ENCODE results near the gene HOXA13. TPM values are rescaled to one million over a fixed set of nuclear protein-coding genes. Genes with fewer than 3 reads are reported as not detected.

HOXA13 gene
- polyA plus RNA-seq, 1 of the 3 experiments (the other 2 are of a cell fraction): not detected

DNA sequence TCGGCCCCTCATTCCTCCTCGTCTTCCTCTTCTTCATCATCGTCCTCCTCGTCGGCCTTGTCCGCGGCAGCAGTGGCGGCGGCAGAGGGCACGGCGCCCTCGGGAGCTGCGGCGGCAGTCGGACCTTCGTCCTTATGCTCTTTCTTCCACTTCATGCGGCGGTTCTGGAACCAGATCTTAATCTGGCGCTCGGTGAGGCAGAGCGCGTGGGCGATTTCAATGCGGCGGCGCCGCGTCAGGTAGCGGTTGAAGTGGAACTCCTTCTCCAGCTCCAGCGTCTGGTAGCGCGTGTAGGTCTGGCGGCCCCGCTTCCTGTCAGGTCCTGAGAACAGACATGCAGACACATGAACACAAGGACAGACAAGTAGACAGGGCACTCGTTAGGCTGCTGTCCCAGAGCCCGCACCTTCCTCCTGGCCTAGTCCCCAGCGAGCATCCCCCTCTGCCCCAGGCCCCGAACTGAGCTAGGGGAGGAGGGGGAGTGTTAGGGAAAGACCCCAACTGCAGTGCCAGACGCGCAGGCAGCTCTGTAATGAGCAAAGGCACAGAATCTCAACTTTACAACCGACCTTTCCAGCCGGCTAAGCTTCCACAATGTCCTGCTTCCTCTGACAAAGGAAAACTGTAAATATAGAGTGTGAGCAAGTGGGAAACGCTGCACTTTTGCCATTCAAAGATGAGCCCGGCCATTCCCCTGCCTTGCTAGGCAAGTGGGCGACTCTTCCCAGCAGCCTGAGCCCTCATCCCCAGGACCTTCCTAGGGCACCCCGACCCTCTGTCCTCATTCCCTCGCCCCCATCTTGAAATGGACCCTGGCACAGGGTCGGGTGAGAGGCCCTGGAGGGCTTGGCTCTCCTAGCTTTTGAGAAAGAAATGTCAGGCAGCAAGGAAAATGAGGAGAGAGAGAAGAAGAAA lies 44.7 kb downstream of the HOXA13 start:
- no peak for TF ChIP-seq MEF2A (IDR thresholded peaks at IDR 0.05; ENCODE audit: borderline replicate concordance, low read depth)
- peak; percentile 80; the same call in 1 of the 2 replicates for TF ChIP-seq EZH2phosphoT487 (IDR thresholded peaks at IDR 0.05; ENCODE audit: borderline replicate concordance, low read depth)
- H3K27me3 ChIP-seq (ENCODE audit: insufficient read depth): peaks cover 100% of the 10 kb centered on the region
- no peak overlapping the region for H3K9ac ChIP-seq

DNA sequence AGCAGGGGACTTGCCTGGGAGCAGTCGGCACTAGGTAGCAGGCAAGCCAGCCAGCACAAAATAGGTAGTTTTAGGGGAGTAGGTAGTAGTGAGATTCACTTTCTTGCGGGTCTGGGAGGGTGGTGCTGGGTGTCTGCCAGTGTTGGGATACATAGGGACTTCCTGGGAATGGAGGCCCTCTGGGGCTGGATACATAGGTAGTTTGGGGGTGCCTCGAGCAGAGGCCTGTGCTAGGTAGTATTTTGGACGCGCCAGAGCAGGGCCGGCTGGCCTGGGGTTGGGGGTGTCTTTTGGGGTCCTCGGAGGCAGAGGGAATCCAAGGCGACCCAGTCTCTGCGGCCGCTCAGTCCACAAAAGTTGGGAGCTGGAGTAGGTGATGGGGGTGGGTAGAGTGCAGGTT lies 45.5 kb downstream of the HOXA13 start:
- TF ChIP-seq YY1 (IDR thresholded peaks at IDR 0.05; ENCODE audit: low read depth) (no peak), NFIC (IDR thresholded peaks at IDR 0.05; ENCODE audit: borderline replicate concordance) (no peak), MXI1 (IDR thresholded peaks at IDR 0.05; ENCODE audit: low read depth, low read length) (no peak)
- TF ChIP-seq, protein P1, sequence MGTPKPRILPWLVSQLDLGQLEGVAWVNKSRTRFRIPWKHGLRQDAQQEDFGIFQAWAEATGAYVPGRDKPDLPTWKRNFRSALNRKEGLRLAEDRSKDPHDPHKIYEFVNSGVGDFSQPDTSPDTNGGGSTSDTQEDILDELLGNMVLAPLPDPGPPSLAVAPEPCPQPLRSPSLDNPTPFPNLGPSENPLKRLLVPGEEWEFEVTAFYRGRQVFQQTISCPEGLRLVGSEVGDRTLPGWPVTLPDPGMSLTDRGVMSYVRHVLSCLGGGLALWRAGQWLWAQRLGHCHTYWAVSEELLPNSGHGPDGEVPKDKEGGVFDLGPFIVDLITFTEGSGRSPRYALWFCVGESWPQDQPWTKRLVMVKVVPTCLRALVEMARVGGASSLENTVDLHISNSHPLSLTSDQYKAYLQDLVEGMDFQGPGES (IDR thresholded peaks at IDR 0.05; ENCODE audit: low read depth, low read length): no peak
- TF ChIP-seq, protein P2, sequence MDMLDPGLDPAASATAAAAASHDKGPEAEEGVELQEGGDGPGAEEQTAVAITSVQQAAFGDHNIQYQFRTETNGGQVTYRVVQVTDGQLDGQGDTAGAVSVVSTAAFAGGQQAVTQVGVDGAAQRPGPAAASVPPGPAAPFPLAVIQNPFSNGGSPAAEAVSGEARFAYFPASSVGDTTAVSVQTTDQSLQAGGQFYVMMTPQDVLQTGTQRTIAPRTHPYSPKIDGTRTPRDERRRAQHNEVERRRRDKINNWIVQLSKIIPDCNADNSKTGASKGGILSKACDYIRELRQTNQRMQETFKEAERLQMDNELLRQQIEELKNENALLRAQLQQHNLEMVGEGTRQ (IDR thresholded peaks at IDR 0.05; ENCODE audit: borderline replicate concordance, low read depth, low read length): no peak
- peaks cover 6% of the 10 kb centered on the region; the same call in 1 of the 2 replicates for H4K20me1 ChIP-seq (ENCODE audit: insufficient read depth)
- no peaks in the 10 kb centered on the region for H3K9me2 ChIP-seq
- no peak overlapping the region for H3K27ac ChIP-seq (ENCODE audit: low read depth in 2 of 2, low read length in 1 of 2)
- CTCF ChIA-PET: interaction anchor here (0.6 to 11.7 kb wide), 8 partner anchors 6 to 785 kb away, joined by 3 to 270 read pairs (median 4); partner anchors contain the start of genes HOXA3, HOXA5 and HOXA6
- 19% methylated on average over 10 of the region's 10 CpGs for WGBS (ENCODE audit: low lambda C conversion rate)
- H3K9ac ChIP-seq: no peak overlapping the region
- H3K79me2 ChIP-seq (ENCODE audit: insufficient read depth): no peaks in the 10 kb centered on the region
- POLR2A ChIA-PET: no interaction called here
- H3K36me3 ChIP-seq (replicated peaks in 1 of 2; ENCODE audit: control insufficient read depth in 1 of 2, insufficient read depth in 2 of 2, low read length in 1 of 2): no peaks in the 10 kb centered on the region
- no peak overlapping the region for H3K4me2 ChIP-seq
- peaks cover 100% of the 10 kb centered on the region for H3K27me3 ChIP-seq (ENCODE audit: insufficient read depth)
- no peaks in the 10 kb centered on the region for H3F3A ChIP-seq (replicated peaks; ENCODE audit: insufficient read depth)
- H3K4me3 ChIP-seq (ENCODE audit: low read depth in 2 of 2, low read length in 1 of 2): no peak overlapping the region
- no peaks in the 10 kb centered on the region for H3K9me3 ChIP-seq
- H2AFZ ChIP-seq (ENCODE audit: low read depth): no peak overlapping the region
- DNase-seq: no peak
- H3K4me1 ChIP-seq (ENCODE audit: control insufficient read depth in 1 of 2, insufficient read depth in 2 of 2, low read depth in 1 of 2, low read length in 1 of 2): peaks cover 0 to 9% of the 10 kb centered on the region in 2 experiments; a peak in 1 of 4 replicates

More for the DNA sequence above, 44.7 kb downstream of the HOXA13 start:
- no peak overlapping the region for H2AFZ ChIP-seq (ENCODE audit: low read depth)
- H3K36me3 ChIP-seq (replicated peaks in 1 of 2; ENCODE audit: control insufficient read depth in 1 of 2, insufficient read depth in 2 of 2, low read length in 1 of 2): no peaks in the 10 kb centered on the region
- H3K9me2 ChIP-seq: no peaks in the 10 kb centered on the region
- no peak overlapping the region for H3K4me2 ChIP-seq
- H3K27ac ChIP-seq (ENCODE audit: low read depth in 2 of 2, low read length in 1 of 2): no peak overlapping the region
- ChIA-PET CTCF (interaction anchor here (0.6 to 11.7 kb wide), 13 partner anchors 7 to 790 kb away, joined by 3 to 270 read pairs (median 3); partner anchors contain the start of genes HOXA3, HOXA5 and HOXA6), POLR2A (no interaction called here)
- no peaks in the 10 kb centered on the region for H3F3A ChIP-seq (replicated peaks; ENCODE audit: insufficient read depth)
- no peak for DNase-seq
- H3K4me3 ChIP-seq (ENCODE audit: low read depth in 2 of 2, low read length in 1 of 2): 0 out of 4 replicates have a peak overlapping the region, but pooled peaks of 1 of the 2 experiments have one; percentile 3
- no peaks in the 10 kb centered on the region for H3K79me2 ChIP-seq (ENCODE audit: insufficient read depth)
- WGBS (ENCODE audit: low lambda C conversion rate): 16% methylated on average over 47 of the region's 48 CpGs
- H3K9me3 ChIP-seq: no peaks in the 10 kb centered on the region
- H4K20me1 ChIP-seq (ENCODE audit: insufficient read depth): peaks cover 6% of the 10 kb centered on the region; the same call in 1 of the 2 replicates
- peaks cover 0 to 9% of the 10 kb centered on the region in 2 experiments; a peak in 1 of 4 replicates for H3K4me1 ChIP-seq (ENCODE audit: control insufficient read depth in 1 of 2, insufficient read depth in 2 of 2, low read depth in 1 of 2, low read length in 1 of 2)

Measured in SK-N-SH (cell line).